Motor neuron (in vitro differentiated cells): ENCODE measurements around the gene APOH. TPM values are rescaled to one million over a fixed set of nuclear protein-coding genes. Genes with fewer than 3 reads are reported as not detected.
"Not testable (repeated sequence)": the region's sequence is repeated elsewhere in the genome, so short reads cannot be mapped to it uniquely, and the experiment has no call there.

ENCODE experiments used
- ATAC-seq, 8 experiments: fragments of 200-7000 bp; cut with Tn5 transposase; replicated peaks in 6 of 8; 2 replicates each; pipeline ENCODE4 v1.8.0; 2021; ENCODE audit warnings: mild to moderate bottlenecking in 8 of 8, moderate library complexity in 8 of 8
- H3K27ac ChIP-seq, 2 donors: fragments of 250-450 bp; sonication (Bioruptor Pico); 2 replicates each; pipeline ENCODE4 v1.9.0; 2021; ENCODE audit warnings: antibody characterized with exemption in 2 of 2, mild to moderate bottlenecking in 2 of 2, moderate library complexity in 1 of 2
- H3K4me1 ChIP-seq, 2 donors: fragments of 250-450 bp; sonication (Bioruptor Pico); replicated peaks in 1 of 2; 2 replicates each; pipeline ENCODE4 v1.6.1; 2021; ENCODE audit warnings: antibody characterized with exemption in 2 of 2, mild to moderate bottlenecking in 2 of 2, moderate library complexity in 1 of 2
- H3K4me3 ChIP-seq, 5 donors: fragments of 250-450 bp; sonication (Bioruptor Pico); 2 replicates each; pipeline ENCODE4 v1.9.0; 2021; ENCODE audit warnings: antibody characterized with exemption in 5 of 5, mild to moderate bottlenecking in 5 of 5, moderate library complexity in 4 of 5
- WGBS, 10 experiments: fragments of 450-650 bp; shearing (Covaris generic); methylation state at CpG; one replicate each; pipeline ENCODE4 v1.0.0; 2022; 5-methylcytosine and 5-hydroxymethylcytosine counted together
- in situ Hi-C, 9 experiments: fragments of 400-800 bp; cut with MboI; loops; one replicate each; pipeline ENCODE4 v1.15.0; 2021; ENCODE audit warnings: low sequenced_read_pairs in 9 of 9, low pct_unique_long_range_greater_than_20kb in 2 of 9; ENCODE audit not compliant: unreplicated experiment in 9 of 9
- total RNA-seq, 8 experiments: library from RNA; unstranded; fragments of 300-600 nt; gene quantifications; 2 replicates each; pipeline versions ENCODE4 v1.2.3 to v1.2.4, GENCODE V29; 2022

APOH gene
- total RNA-seq, 8 experiments from 2014 or later, result not detected

DNA sequence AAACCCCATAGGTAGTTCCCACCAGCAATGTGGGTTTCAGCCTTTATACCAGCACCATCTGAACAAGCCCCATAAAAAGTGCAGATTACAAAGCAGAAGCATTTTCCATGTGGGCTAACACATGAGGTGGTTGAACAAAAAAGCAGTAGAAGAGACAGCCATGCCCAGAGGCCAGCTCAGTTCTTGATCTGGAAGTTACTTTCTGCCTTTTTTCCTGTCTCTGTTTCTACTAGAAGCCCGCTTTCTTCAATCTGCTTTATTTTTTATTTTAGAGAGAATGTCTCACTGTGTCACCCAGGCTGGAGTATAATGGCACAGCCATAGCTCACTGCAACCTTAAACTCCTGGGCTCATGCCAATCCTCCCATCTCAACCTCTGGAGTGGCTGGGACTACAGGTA is 31.5 kb upstream of the APOH start:
- WGBS, 10 experiments, result 0 to 100% (median 100%) methylated on average over 1 of the region's 1 CpG; no CpG with 5 or more reads in 5 of the 10 experiments
- in situ Hi-C loops, result loop anchor here in 5 of 9 experiments (25.0 kb wide), 3 partner anchors 302 to 427 kb away; no protein-coding TSS in a partner anchor
- no peak overlapping the region for H3K4me3 ChIP-seq
- no peaks in the 10 kb centered on the region for H3K4me1 ChIP-seq
- no peak overlapping the region for H3K27ac ChIP-seq
- no peak for ATAC-seq

DNA sequence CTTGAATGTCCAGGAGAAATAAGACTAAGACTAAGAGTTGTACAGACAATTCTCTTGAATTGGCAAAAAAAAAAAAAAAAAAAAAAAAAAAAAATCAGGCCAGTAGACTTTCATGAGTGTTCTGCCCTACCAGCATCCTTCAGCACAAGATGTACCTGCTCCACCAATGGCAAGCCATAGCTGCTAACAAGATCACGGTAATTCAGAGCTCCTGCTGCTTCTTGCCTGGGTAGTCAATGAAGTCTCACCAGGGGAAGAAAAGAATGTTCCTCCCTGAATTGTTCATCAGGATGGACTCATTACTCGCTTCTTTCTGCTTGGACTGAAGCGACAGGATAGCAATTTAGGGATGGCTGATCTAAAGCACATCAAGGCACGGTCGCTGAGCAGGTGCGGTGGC is 31.1 kb upstream of the APOH start:
- WGBS, 10 experiments, result 20 to 88% (median 76%) methylated on average over 1 to 6 of the region's 6 CpGs
- in situ Hi-C loops, result loop anchor here in 5 of 9 experiments (25.0 kb wide), 3 partner anchors 302 to 427 kb away; no protein-coding TSS in a partner anchor
- ATAC-seq, result no peak

GRCh38 chr17:66255527-66255971 is 26.3 kb upstream of the APOH start:
- peak in 1 of 8 experiments; percentile 11 for ATAC-seq
- 0 to 83% (median 77%) methylated on average over 1 to 3 of the region's 3 CpGs; no CpG with 5 or more reads in 1 of the 10 experiments for WGBS, 10 experiments
- H3K27ac ChIP-seq, result no peak overlapping the region
- H3K4me1 ChIP-seq, result no peaks in the 10 kb centered on the region
- in situ Hi-C loops, result loop anchor here in 5 of 9 experiments (25.0 kb wide), 3 partner anchors 307 to 432 kb away; no protein-coding TSS in a partner anchor
- H3K4me3 ChIP-seq, result no peak overlapping the region

More for the DNA sequence above, 31.1 kb upstream of the APOH start:
- Histone ChIP-seq H3K4me1 (no peaks in the 10 kb centered on the region), H3K4me3 (no peak overlapping the region), H3K27ac (no peak overlapping the region)

- in situ Hi-C loops, result loop anchor here in 5 of 9 experiments (25.0 kb wide), 3 partner anchors 307 to 432 kb away; no protein-coding TSS in a partner anchor
- ATAC-seq, result peak in 7 of 8 experiments; percentile 45 to 89 (median 74)
Measured at GRCh38 chr17:66255112-66255511, 25.9 kb upstream of the APOH start.

GRCh38 chr17:66253458-66253857 is 24.2 kb upstream of the APOH start:
- WGBS, 10 experiments, result 80 to 100% (median 86%) methylated on average over 1 to 7 of the region's 8 CpGs; no CpG with 5 or more reads in 3 of the 10 experiments
- in situ Hi-C loops, result loop anchor here in 5 of 9 experiments (25.0 kb wide), 3 partner anchors 309 to 434 kb away; no protein-coding TSS in a partner anchor
- not testable (repeated sequence) for ATAC-seq, H3K4me3 ChIP-seq, H3K4me1 ChIP-seq, H3K27ac ChIP-seq

More at GRCh38 chr17:66255112-66255511, 25.9 kb upstream of the APOH start:
- H3K4me1 ChIP-seq, result no peaks in the 10 kb centered on the region
- H3K27ac ChIP-seq, result no peak overlapping the region
- no peak overlapping the region for H3K4me3 ChIP-seq
- 0 to 60% (median 28%) methylated on average over 1 to 4 of the region's 4 CpGs for WGBS, 10 experiments

GRCh38 chr17:66250686-66251085 is 21.5 kb upstream of the APOH start:
- in situ Hi-C loops, result loop anchor here in 5 of 9 experiments (25.0 kb wide), 3 partner anchors 312 to 437 kb away; no protein-coding TSS in a partner anchor
- no peak for ATAC-seq
- no peak overlapping the region for H3K4me3 ChIP-seq
- WGBS, 10 experiments, result 86 to 100% (median 98%) methylated on average over 1 to 3 of the region's 3 CpGs; no CpG with 5 or more reads in 2 of the 10 experiments
- no peaks in the 10 kb centered on the region for H3K4me1 ChIP-seq
- no peak overlapping the region for H3K27ac ChIP-seq

DNA sequence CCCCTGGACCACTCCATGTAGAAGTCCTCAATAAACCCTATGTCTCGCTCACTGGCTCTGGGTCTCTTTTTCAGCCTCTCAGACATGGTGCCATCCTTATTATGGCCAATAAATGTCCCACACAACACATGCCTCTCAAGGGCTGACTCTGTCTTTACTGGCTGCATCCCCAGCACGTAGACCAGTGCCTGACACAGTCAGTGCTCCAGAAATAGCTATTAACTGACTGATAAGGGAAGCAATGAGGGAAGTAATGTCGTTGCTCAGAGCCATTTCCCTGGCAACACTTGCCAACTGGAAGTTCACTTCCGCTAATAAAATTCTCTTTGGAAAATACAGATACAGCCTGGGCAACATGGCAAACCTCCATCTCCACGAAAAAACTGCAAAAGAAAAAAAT is 19.1 kb upstream of the APOH start:
- WGBS, 10 experiments, result 0 to 95% (median 60%) methylated on average over 1 to 4 of the region's 5 CpGs; no CpG with 5 or more reads in 2 of the 10 experiments
- in situ Hi-C loops, result no loop called here
- no peak for ATAC-seq

GRCh38 chr17:66241839-66242238 is 12.6 kb upstream of the APOH start:
- no peaks in the 10 kb centered on the region for H3K4me1 ChIP-seq
- in situ Hi-C loops, result no loop called here
- no peak for ATAC-seq
- 33 to 89% (median 71%) methylated on average over 1 of the region's 1 CpG; no CpG with 5 or more reads in 5 of the 10 experiments for WGBS, 10 experiments
- no peak overlapping the region for H3K27ac ChIP-seq
- H3K4me3 ChIP-seq, result no peak overlapping the region

More for the DNA sequence above, 19.1 kb upstream of the APOH start:
- Histone ChIP-seq H3K4me3 (no peak overlapping the region), H3K4me1 (no peaks in the 10 kb centered on the region), H3K27ac (no peak overlapping the region)

- in situ Hi-C loops, result no loop called here
Measured at GRCh38 chr17:66240630-66241029, 11.4 kb upstream of the APOH start.

GRCh38 chr17:66240013-66240412 is 10.8 kb upstream of the APOH start:
- in situ Hi-C loops, result no loop called here
- no peak for ATAC-seq
- Histone ChIP-seq H3K4me3 (no peak overlapping the region), H3K4me1 (no peaks in the 10 kb centered on the region), H3K27ac (no peak overlapping the region)
- WGBS, 10 experiments, result 9 to 100% (median 89%) methylated on average over 1 to 6 of the region's 6 CpGs; no CpG with 5 or more reads in 2 of the 10 experiments

More at GRCh38 chr17:66240630-66241029, 11.4 kb upstream of the APOH start:
- Histone ChIP-seq H3K27ac (no peak overlapping the region), H3K4me1 (no peaks in the 10 kb centered on the region), H3K4me3 (no peak overlapping the region)
- 37 to 100% (median 69%) methylated on average over 1 to 3 of the region's 3 CpGs for WGBS, 10 experiments
- ATAC-seq, result no peak

DNA sequence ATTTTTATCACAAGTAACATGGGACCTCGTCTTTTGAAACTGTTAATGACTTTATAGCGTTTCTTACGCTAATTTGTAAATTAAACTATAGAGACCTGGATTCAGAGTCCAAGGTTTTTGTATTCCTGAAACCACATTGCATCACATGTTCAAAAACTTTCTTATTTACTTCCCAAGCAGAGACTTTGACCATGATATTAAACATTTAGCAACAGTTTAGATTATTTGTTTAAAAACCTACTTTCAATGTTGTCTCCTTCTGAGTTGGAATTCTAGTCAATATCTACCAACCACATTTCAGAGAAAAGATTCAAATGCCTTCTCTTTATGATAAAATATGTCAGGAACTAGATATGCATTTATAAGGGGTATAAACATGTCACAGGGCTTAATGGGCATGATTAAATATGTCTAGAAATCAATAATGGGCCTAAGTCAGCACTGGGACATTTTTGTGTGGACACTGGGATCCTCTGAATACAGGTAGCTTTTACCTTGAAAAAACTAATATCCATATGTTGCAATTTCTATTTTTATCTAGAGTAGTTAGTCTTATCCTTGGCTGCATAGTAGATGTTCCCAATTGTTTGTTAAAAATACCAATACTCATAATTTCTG is 6.3 kb upstream of the APOH start:
- in situ Hi-C loops, result no loop called here
- no peak for ATAC-seq
- WGBS, 10 experiments, result 77 to 100% (median 83%) methylated on average over 1 to 3 of the region's 3 CpGs; no CpG with 5 or more reads in 1 of the 10 experiments

DNA sequence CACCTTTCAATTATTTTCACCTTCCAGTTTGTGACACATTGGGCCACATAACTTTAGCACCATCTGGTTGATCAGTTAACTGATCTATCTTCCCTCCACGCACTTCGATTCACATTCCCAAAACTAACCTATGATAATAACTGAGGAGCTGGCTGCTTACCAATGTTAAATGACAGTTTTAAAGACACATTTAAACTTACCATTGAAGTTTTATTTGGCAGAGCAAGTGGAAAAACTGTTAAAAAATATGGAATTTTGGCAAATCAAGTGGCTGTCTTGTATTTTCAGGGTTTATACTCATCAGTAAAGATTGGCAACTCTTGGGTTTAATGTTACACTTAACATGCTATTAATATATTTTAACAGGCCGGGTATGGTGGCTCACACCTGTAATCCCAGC is 5.4 kb upstream of the APOH start:
- Histone ChIP-seq H3K4me3 (no peak overlapping the region), H3K27ac (no peak overlapping the region), H3K4me1 (no peaks in the 10 kb centered on the region)
- in situ Hi-C loops, result no loop called here
- 60 to 100% (median 74%) methylated on average over 1 to 3 of the region's 3 CpGs; no CpG with 5 or more reads in 3 of the 10 experiments for WGBS, 10 experiments
- ATAC-seq, result no peak

More for the DNA sequence above, 6.3 kb upstream of the APOH start:
- Histone ChIP-seq H3K4me3 (no peak overlapping the region), H3K4me1 (no peaks in the 10 kb centered on the region), H3K27ac (no peak overlapping the region)

- no peaks in the 10 kb centered on the region for H3K4me1 ChIP-seq
- no peak overlapping the region for H3K4me3 ChIP-seq
- WGBS, 10 experiments, result 44 to 98% (median 81%) methylated on average over 1 to 8 of the region's 8 CpGs
- H3K27ac ChIP-seq, result no peak overlapping the region
- ATAC-seq, result no peak
- in situ Hi-C loops, result no loop called here
Measured at GRCh38 chr17:66233023-66233753, 4.0 kb upstream of the APOH start.
